Measurements from ENCODE around the gene ARRDC5. TPM values are rescaled to one million over a fixed set of nuclear protein-coding genes. Genes with fewer than 3 reads are reported as not detected.

ARRDC5 gene
- total and polyA plus RNA-seq, 7 donors: not detected

DNA sequence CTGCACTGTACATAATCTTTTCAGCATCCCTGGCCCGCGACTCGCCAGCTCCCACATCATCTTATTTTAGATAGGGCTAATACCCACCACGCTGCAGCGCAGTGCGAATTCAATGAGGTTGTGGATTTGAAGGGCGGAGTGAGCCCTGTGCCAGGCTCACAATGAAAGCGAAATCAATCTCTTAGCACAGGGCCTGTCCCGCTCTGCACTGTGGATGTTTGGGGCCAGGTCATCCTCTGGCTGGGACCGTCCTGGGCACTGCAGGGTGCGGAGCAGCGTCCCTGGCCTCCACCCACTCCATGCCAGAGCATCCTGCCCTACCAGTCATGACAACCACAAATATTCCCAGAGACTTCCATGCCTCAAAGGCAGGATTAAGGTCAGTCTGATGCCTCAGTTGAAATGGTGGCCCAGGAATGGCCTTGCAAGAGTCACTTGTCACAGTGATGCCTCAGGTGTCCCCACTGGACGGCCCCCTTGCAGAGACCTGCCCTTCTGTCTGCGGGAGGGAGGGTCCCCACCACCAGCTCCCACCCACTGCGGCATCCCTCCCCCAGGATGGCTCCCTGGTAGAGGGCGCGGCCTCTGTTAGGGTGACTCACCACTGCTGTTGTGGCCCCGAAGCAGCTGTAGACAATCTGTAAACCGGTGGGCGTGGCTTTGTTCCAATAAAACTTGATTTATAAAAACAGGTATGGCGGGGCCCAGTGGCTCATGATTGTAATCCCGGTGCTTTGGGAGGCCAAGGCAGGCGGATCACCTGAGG lies 12.2 kb upstream of the ARRDC5 start:
- ATAC-seq: no peak
- no peak for TF ChIP-seq CTCF (IDR thresholded peaks at IDR 0.05)
- no peak for DNase-seq

GRCh38 chr19:4913996-4914735 lies 11.5 kb upstream of the ARRDC5 start:
- no peak for TF ChIP-seq CTCF (IDR thresholded peaks at IDR 0.05)
- Histone ChIP-seq H3K27me3 (ENCODE audit: insufficient read depth in 3 of 3, low read length in 2 of 3) (no peaks in the 10 kb centered on the region), H3K9me3 (no peaks in the 10 kb centered on the region), H3K4me1 (peaks cover 18% of the 10 kb centered on the region), H3K27ac (no peak overlapping the region), H3K4me3 (no peak overlapping the region), H3K36me3 (ENCODE audit: insufficient read depth in 1 of 2, low read depth in 1 of 2) (no peaks in the 10 kb centered on the region)
- no peak for DNase-seq
- WGBS, 3 donors: 84 to 90% (median 85%) methylated on average over 24 of the region's 24 CpGs
- no peak for ATAC-seq
- intact Hi-C loops (cut with DNase I): loop anchor here (5.0 to 10.0 kb wide), 4 partner anchors 102 to 179 kb away; no protein-coding TSS in a partner anchor

More for the DNA sequence above, 12.2 kb upstream of the ARRDC5 start:
- peaks cover 16% of the 10 kb centered on the region for H3K4me1 ChIP-seq
- intact Hi-C loops (cut with DNase I): loop anchor here (5.0 to 10.0 kb wide), 4 partner anchors 103 to 180 kb away; no protein-coding TSS in a partner anchor
- WGBS, 3 donors: 77 to 82% (median 79%) methylated on average over 23 of the region's 23 CpGs
- no peaks in the 10 kb centered on the region for H3K9me3 ChIP-seq
- no peaks in the 10 kb centered on the region for H3K36me3 ChIP-seq (ENCODE audit: insufficient read depth in 1 of 2, low read depth in 1 of 2)
- H3K27me3 ChIP-seq (ENCODE audit: insufficient read depth in 3 of 3, low read length in 2 of 3): no peaks in the 10 kb centered on the region
- peak overlapping the region; percentile 7 for H3K4me3 ChIP-seq
- no peak overlapping the region for H3K27ac ChIP-seq

DNA sequence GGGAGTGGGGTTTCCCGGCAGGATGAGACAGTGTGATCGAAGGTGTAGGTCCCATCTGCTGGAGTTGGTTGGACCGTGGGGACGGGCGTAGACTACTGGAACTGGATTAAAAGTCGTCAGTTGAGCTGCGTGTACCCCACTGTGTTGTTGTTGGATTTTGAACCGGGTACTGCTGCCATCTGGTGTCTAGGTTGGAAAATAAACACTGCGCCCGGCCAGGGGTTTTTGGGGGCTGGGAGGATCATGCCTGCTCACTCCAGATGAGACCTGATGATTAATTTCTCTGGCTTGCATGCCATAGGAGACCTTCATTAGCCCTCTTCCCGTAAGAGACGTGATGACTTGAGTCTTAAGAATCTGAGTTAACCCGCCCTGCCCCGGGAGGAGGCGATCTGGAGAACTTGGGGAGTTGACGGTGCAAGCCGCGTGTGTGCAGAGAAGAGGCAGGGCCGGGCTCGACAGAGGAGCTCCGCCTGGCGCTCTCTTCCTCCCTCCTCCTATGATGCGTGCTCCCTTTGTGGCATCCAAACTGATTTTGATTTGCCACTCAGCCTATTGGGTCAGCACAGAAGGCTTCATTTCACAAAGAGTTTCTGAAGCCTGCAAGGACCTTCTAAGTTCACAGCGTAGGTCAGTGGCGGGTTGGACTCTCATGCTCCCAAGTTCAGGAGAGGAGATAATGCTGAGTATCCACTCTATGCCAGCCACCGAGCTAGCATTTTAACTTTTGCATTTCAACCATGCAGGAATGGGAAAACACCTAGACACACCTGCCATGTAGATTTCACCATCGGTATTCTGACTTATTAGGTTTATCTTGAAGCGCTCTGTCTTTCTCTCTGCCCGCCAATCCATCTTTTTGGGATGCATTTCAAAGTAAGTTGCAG lies 9.3 kb upstream of the ARRDC5 start:
- no peaks in the 10 kb centered on the region for H3K36me3 ChIP-seq (ENCODE audit: insufficient read depth in 1 of 2, low read depth in 1 of 2)
- peak; percentile 60 for TF ChIP-seq CTCF (IDR thresholded peaks at IDR 0.05)
- peak overlapping the region; percentile 79 for H3K4me3 ChIP-seq
- peaks cover 19% of the 10 kb centered on the region for H3K4me1 ChIP-seq
- H3K27ac ChIP-seq: no peak overlapping the region
- DNase-seq (peak; percentile 74 to 75), ATAC-seq (peak; percentile 70 to 82 (median 74))
- H3K27me3 ChIP-seq (ENCODE audit: insufficient read depth in 3 of 3, low read length in 2 of 3): no peaks in the 10 kb centered on the region
- H3K9me3 ChIP-seq: no peaks in the 10 kb centered on the region
- WGBS, 3 donors: 27 to 42% (median 32%) methylated on average over 29 of the region's 29 CpGs
- intact Hi-C loops (cut with DNase I): loop anchor here (1.0 to 10.0 kb wide), 7 partner anchors 40 to 177 kb away; no protein-coding TSS in a partner anchor

- H3K4me3 ChIP-seq: peak overlapping the region; percentile 79
- H3K27me3 ChIP-seq (ENCODE audit: insufficient read depth in 3 of 3, low read length in 2 of 3): no peaks in the 10 kb centered on the region
- no peak overlapping the region for H3K27ac ChIP-seq
- peaks cover 19% of the 10 kb centered on the region for H3K4me1 ChIP-seq
- H3K36me3 ChIP-seq (ENCODE audit: insufficient read depth in 1 of 2, low read depth in 1 of 2): no peaks in the 10 kb centered on the region
- intact Hi-C loops (cut with DNase I): loop anchor here (1.0 to 10.0 kb wide), 7 partner anchors 39 to 177 kb away; no protein-coding TSS in a partner anchor
- 51 to 58% (median 54%) methylated on average over 15 of the region's 15 CpGs for WGBS, 3 donors
- TF ChIP-seq CTCF (IDR thresholded peaks at IDR 0.05): no peak
- ATAC-seq (no peak), DNase-seq (no peak)
- no peaks in the 10 kb centered on the region for H3K9me3 ChIP-seq
Measured at GRCh38 chr19:4911314-4911713, 8.6 kb upstream of the ARRDC5 start.
